ENCODE data around the gene SEC61B.

- no peak for TF ChIP-seq POLR2A (IDR thresholded peaks at IDR 0.05)
- no peak for TF ChIP-seq CTCF (IDR thresholded peaks at IDR 0.05)
- no peak for TF ChIP-seq POLR2AphosphoS5 (IDR thresholded peaks at IDR 0.05)
- TF ChIP-seq EP300 (IDR thresholded peaks at IDR 0.05), result no peak
These were observed 38.5 kb upstream of the SEC61B start for GRCh38 chr9:99183616-99184015.
